Sigmoid colon (tissue), 7 donors: ENCODE measurements around the gene SLC25A36. TPM values are rescaled to one million over a fixed set of nuclear protein-coding genes. Genes with fewer than 3 reads are reported as not detected.
"Not testable (repeated sequence)": the region's sequence is repeated elsewhere in the genome, so short reads cannot be mapped to it uniquely, and the experiment has no call there.

Experiments
- DNase-seq: peaks from one replicate; pipeline ENCODE4 v3.0.0-alpha.2; 2019
- H3K27ac ChIP-seq, 4 donors: fragments of 200-600 bp; sonication (generic); one replicate each; pipeline ENCODE4 v1.5.1; 2016 to 2019; ENCODE audit warnings: mild to moderate bottlenecking in 1 of 4
- H3K27me3 ChIP-seq, 3 donors: fragments of 200-600 bp; sonication (generic); one replicate each; pipeline ENCODE4 v1.5.1; 2019; ENCODE audit warnings: mild to moderate bottlenecking in 1 of 3
- H3K36me3 ChIP-seq, 4 donors: fragments of 200-600 bp; sonication (generic); one replicate each; pipeline ENCODE4 v1.5.1; 2016 to 2019
- H3K4me1 ChIP-seq, 4 donors: fragments of 200-600 bp; sonication (generic); one replicate each; pipeline ENCODE4 v1.5.1; 2017 to 2019
- H3K4me3 ChIP-seq, 4 donors: fragments of 200-600 bp; sonication (generic); one replicate each; pipeline ENCODE4 v1.5.1; 2017 to 2019; ENCODE audit warnings: mild to moderate bottlenecking in 2 of 4, moderate library complexity in 1 of 4
- H3K9me3 ChIP-seq, 4 donors: fragments of 200-600 bp in 3 of 4; sonication (generic) in 3 of 4; one replicate each; pipeline versions ENCODE4 v1.5.1 to v1.6.1; 2013 to 2019
- CTCF ChIP-seq, 4 experiments: fragments of 450-650 bp in 3 of 4; fragments of 200-600 bp in 1 of 4; IDR thresholded peaks; one replicate each; pipeline ENCODE4 v1.5.1; 2016 to 2019; ENCODE audit warnings: antibody characterized with exemption in 4 of 4, mild to moderate bottlenecking in 3 of 4, moderate library complexity in 2 of 4
- EP300 ChIP-seq, 4 donors: sonication (generic); formaldehyde crosslinking; IDR thresholded peaks; one replicate each; pipeline ENCODE4 v1.6.1; 2017; ENCODE audit warnings: antibody characterized with exemption in 4 of 4
- POLR2A ChIP-seq, 2 donors: fragments of 450-650 bp; IDR thresholded peaks; one replicate each; pipeline ENCODE4 v1.6.1; 2016; ENCODE audit warnings: antibody characterized with exemption in 2 of 2, mild to moderate bottlenecking in 2 of 2, moderate library complexity in 2 of 2
- POLR2AphosphoS5 ChIP-seq, 4 donors: sonication (generic); formaldehyde crosslinking; IDR thresholded peaks; one replicate each; pipeline ENCODE4 v1.6.1; 2017; ENCODE audit warnings: antibody characterized with exemption in 4 of 4
- WGBS, 2 donors: extraction: QIAGEN DNeasy Blood & Tissue Kit; methylation state at CpG; one replicate each; pipeline ENCODE4 v1.1.7; 2013; 5-methylcytosine and 5-hydroxymethylcytosine counted together
- intact Hi-C: fragments of 100-400 bp; cut with DNase I; formaldehyde crosslinking; loops from one replicate; pipeline ENCODE4 v1.15.1; 2023
- polyA plus RNA-seq, 3 donors: library from polyadenylated mRNA; stranded (reverse); fragments of 200-250 nt; gene quantifications; one replicate each; pipeline ENCODE4 v1.2.3, GENCODE V29; 2013
- total RNA-seq, 4 donors: library from RNA; depleted of rRNA; stranded (reverse); fragments of >200 nt; gene quantifications; one replicate each; pipeline ENCODE4 v1.1.0, GENCODE V29; 2016
- donor health status: healthy with polysubstance abuse.
- donor health status: Bipolar disorder and iron deficiency.
- donor health status: healthy.

Gene SLC25A36
- total and polyA plus RNA-seq, 7 donors = 8.8 to 139 (median 67.0) TPM

DNA sequence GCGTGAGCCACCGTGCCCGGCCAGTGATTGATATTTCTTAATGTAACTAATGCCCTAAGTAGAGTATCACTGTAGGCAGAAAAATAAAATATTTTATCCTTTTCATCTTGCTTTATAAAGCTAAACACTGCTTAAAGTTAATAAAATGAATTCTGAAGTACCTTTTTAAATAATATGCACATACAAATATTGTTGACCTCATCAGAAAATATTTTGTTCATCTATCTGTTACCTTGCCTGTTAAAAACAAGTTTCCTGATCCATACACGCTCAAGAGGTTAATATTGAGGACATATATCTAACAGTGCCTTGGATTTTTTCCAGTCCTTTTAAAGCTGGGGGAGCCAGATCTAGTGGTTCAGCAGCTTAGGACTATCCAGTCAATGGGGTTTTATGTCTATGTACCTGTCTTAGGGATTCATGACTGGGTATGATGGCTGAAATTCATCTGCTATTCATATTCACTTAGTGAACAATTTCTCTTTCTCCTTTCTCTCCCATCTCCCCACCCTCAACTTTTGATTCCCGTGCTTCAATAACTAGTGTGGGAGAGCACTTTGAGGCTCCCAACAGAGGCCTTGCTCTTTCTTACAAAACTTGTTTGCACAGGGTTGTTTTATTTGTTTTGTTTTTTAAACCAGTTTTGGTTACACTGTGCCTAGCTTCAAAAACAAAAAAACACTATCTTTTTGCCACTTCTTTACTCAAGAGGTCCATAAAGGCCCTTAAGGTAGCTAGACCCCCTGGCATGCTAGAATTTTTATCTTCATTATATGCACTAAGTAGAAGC is 7.0 kb downstream of the SLC25A36 start:
- no peaks in the 10 kb centered on the region for H3K36me3 ChIP-seq
- 94% methylated on average over 5 of the region's 5 CpGs for WGBS, 2 donors
- intact Hi-C loops = no loop called here
- no peak overlapping the region for H3K27ac ChIP-seq
- H3K27me3 ChIP-seq = no peaks in the 10 kb centered on the region
- TF ChIP-seq POLR2A (IDR thresholded peaks at IDR 0.05) (no peak), POLR2AphosphoS5 (IDR thresholded peaks at IDR 0.05) (no peak), EP300 (IDR thresholded peaks at IDR 0.05) (no peak), CTCF (IDR thresholded peaks at IDR 0.05) (no peak)
- H3K4me1 ChIP-seq = peaks cover 0 to 70% (median 59%) of the 10 kb centered on the region in 4 donors
- no peak overlapping the region for H3K4me3 ChIP-seq
- H3K9me3 ChIP-seq = no peaks in the 10 kb centered on the region
- DNase-seq = no peak

GRCh38 chr3:140950144-140950543 is 8.5 kb downstream of the SLC25A36 start:
- intact Hi-C loops = no loop called here
- H3K4me1 ChIP-seq = peaks cover 0 to 66% (median 53%) of the 10 kb centered on the region in 4 donors

DNA sequence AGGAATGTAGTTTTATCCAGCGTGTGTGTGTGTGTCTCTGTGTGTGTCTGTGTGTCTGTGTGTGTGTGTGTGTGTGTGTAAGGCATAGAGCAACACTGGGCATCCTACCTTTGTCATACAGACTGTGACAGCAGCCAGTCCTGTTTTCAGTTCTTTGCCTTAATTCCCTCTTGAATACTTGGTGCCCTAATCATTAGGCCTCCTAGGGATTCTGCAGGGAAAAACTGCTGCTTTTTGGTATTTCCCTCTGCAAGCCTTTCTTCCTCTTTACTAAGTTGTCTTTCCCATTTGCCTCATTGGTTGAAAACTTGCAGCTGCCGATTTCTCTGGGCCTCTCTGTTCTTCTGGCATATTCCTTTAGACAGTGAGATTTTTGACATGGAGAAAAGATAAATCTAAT is 9.2 kb downstream of the SLC25A36 start:
- Histone ChIP-seq H3K9me3 (no peaks in the 10 kb centered on the region), H3K27me3 (no peaks in the 10 kb centered on the region), H3K4me3 (no peak overlapping the region), H3K36me3 (no peaks in the 10 kb centered on the region), H3K27ac (no peak overlapping the region), H3K4me1 (peaks cover 0 to 66% (median 46%) of the 10 kb centered on the region in 4 donors)
- no peak for TF ChIP-seq CTCF (IDR thresholded peaks at IDR 0.05)
- intact Hi-C loops = no loop called here
- DNase-seq = no peak
- WGBS, 2 donors = 69 to 74% methylated on average over 2 of the region's 2 CpGs

More at GRCh38 chr3:140950144-140950543, 8.5 kb downstream of the SLC25A36 start:
- Histone ChIP-seq H3K36me3 (no peaks in the 10 kb centered on the region), H3K9me3 (no peaks in the 10 kb centered on the region), H3K4me3 (no peak overlapping the region), H3K27ac (no peak overlapping the region), H3K27me3 (no peaks in the 10 kb centered on the region)
- TF ChIP-seq POLR2AphosphoS5 (IDR thresholded peaks at IDR 0.05) (no peak), EP300 (IDR thresholded peaks at IDR 0.05) (no peak), CTCF (IDR thresholded peaks at IDR 0.05) (no peak), POLR2A (IDR thresholded peaks at IDR 0.05) (no peak)
- DNase-seq = no peak
- 83 to 88% methylated on average over 1 of the region's 1 CpG for WGBS, 2 donors

DNA sequence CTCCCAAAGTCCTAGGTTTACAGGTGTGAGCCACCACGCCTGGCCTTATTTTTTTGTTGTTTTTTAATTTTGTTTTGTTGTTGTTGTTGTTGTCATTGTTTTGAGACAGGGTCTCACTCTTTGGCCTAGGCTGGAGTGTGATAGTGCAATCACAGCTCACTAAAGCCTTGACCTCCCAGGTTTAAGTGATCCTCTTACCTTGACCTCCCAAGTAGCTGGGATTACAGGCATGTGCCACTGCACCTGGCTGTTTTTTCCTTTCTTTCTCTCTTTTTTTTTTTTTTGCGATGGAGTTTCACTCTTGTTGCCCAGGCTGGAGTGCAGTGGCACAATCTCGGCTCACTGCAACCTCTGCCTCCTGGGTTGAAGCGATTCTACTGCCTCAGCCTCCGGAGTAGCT is 10.1 kb downstream of the SLC25A36 start:
- H3K4me1 ChIP-seq = peaks cover 0 to 61% (median 41%) of the 10 kb centered on the region in 4 donors
- intact Hi-C loops, DNase-seq, H3K9me3 ChIP-seq, H3K27me3 ChIP-seq, H3K36me3 ChIP-seq, H3K27ac ChIP-seq, H3K4me3 ChIP-seq: not testable (repeated sequence)
- 83 to 91% methylated on average over 5 of the region's 5 CpGs for WGBS, 2 donors

- Histone ChIP-seq H3K4me1 (peaks cover 0 to 56% (median 40%) of the 10 kb centered on the region in 4 donors), H3K36me3 (peaks cover 0 to 7% (median 0%) of the 10 kb centered on the region in 4 donors), H3K27me3 (no peaks in the 10 kb centered on the region), H3K9me3 (no peaks in the 10 kb centered on the region), H3K27ac (no peak overlapping the region), H3K4me3 (no peak overlapping the region)
- 51 to 73% methylated on average over 5 of the region's 5 CpGs for WGBS, 2 donors
- intact Hi-C loops = no loop called here
- TF ChIP-seq POLR2A (IDR thresholded peaks at IDR 0.05) = no peak
- TF ChIP-seq POLR2AphosphoS5 (IDR thresholded peaks at IDR 0.05) = no peak
- TF ChIP-seq CTCF (IDR thresholded peaks at IDR 0.05) = no peak
- TF ChIP-seq EP300 (IDR thresholded peaks at IDR 0.05) = no peak
- no peak for DNase-seq
These were observed 11.7 kb downstream of the SLC25A36 start for GRCh38 chr3:140953028-140953960.
